Glutamatergic neuron (in vitro differentiated cells): ENCODE data around the gene LIF. TPM values are rescaled to one million over a fixed set of nuclear protein-coding genes. Genes with fewer than 3 reads are reported as not detected.

Source experiments
- DNase-seq: peaks from one replicate; pipeline ENCODE4 v3.0.0; 2022
- H3K27ac Mint-ChIP-seq: one replicate; pipeline ENCODE4 v1.8.0; 2020; ENCODE audit warnings: mild to moderate bottlenecking, mixed read lengths, inconsistent platforms; ENCODE audit not compliant: unreplicated experiment
- H3K27me3 Mint-ChIP-seq: one replicate; pipeline ENCODE4 v1.8.0; 2020; ENCODE audit warnings: mild to moderate bottlenecking, moderate library complexity, mixed read lengths, inconsistent platforms; ENCODE audit not compliant: unreplicated experiment
- H3K36me3 Mint-ChIP-seq: one replicate; pipeline ENCODE4 v1.8.0; 2020; ENCODE audit warnings: mild to moderate bottlenecking, mixed read lengths, inconsistent platforms; ENCODE audit not compliant: unreplicated experiment
- H3K4me1 Mint-ChIP-seq: one replicate; pipeline ENCODE4 v1.8.0; 2020; ENCODE audit warnings: mild to moderate bottlenecking, low read depth, mixed read lengths, inconsistent platforms; ENCODE audit not compliant: unreplicated experiment
- H3K4me3 Mint-ChIP-seq: one replicate; pipeline ENCODE4 v1.8.0; 2020; ENCODE audit warnings: mild to moderate bottlenecking, mixed read lengths, inconsistent platforms; ENCODE audit not compliant: unreplicated experiment
- H3K9me3 Mint-ChIP-seq: one replicate; pipeline ENCODE4 v1.8.0; 2020; ENCODE audit warnings: mild to moderate bottlenecking, moderate library complexity, mixed read lengths, inconsistent platforms; ENCODE audit not compliant: unreplicated experiment
- CTCF ChIP-seq: fragments of 200-600 bp; sonication (generic); IDR thresholded peaks from one replicate; pipeline ENCODE4 v1.5.0; 2021; ENCODE audit not compliant: partially characterized antibody, unreplicated experiment
- total RNA-seq: library from RNA; stranded (reverse); fragmentation: NEBNext Ultra II Directional; extraction: Animal tissue kit (Norgen Biotek cat#: 25700); gene quantifications from one replicate; pipeline ENCODE4 v1.2.1, GENCODE V29; 2021; ENCODE audit not compliant: unreplicated experiment

LIF gene
- total RNA-seq, 1 donor from 2014 or later = 0.29 TPM

- no peak for TF ChIP-seq CTCF
- H3K4me1 Mint-ChIP-seq = no peaks in the 10 kb centered on the region
- H3K27me3 Mint-ChIP-seq = peaks cover 5% of the 10 kb centered on the region
- H3K27ac Mint-ChIP-seq = no peak overlapping the region
- peaks cover 2% of the 10 kb centered on the region for H3K9me3 Mint-ChIP-seq
- no peaks in the 10 kb centered on the region for H3K36me3 Mint-ChIP-seq
- H3K4me3 Mint-ChIP-seq = no peak overlapping the region
- no peak for DNase-seq
These were observed 21.1 kb upstream of the LIF start for GRCh38 chr22:30267382-30268302.

- TF ChIP-seq CTCF = no peak
- H3K27ac Mint-ChIP-seq = no peak within 1 kb of the TSS
- DNase-seq = no peak
- H3K4me1 Mint-ChIP-seq = peaks cover 2% of the 10 kb centered on the region
- peaks cover 6% of the 10 kb centered on the region for H3K27me3 Mint-ChIP-seq
- peaks cover 2% of the 10 kb centered on the region for H3K9me3 Mint-ChIP-seq
- H3K4me3 Mint-ChIP-seq = no peak within 1 kb of the TSS
- no peaks in the 10 kb centered on the region for H3K36me3 Mint-ChIP-seq
These were observed 20.2 kb upstream of the LIF start, which contains the start of gene OSM for GRCh38 chr22:30266445-30267381. Gene OSM, minus strand, starts transcription at chr22:30266851. Its CDS starts 52 bp downstream, at chr22:30266799.

- no peak overlapping the region for H3K27ac Mint-ChIP-seq
- no peak for DNase-seq
- H3K36me3 Mint-ChIP-seq = no peaks in the 10 kb centered on the region
- H3K4me1 Mint-ChIP-seq = peaks cover 4% of the 10 kb centered on the region
- no peak overlapping the region for H3K4me3 Mint-ChIP-seq
- peaks cover 2% of the 10 kb centered on the region for H3K9me3 Mint-ChIP-seq
- H3K27me3 Mint-ChIP-seq = peaks cover 6% of the 10 kb centered on the region
- no peak for TF ChIP-seq CTCF
These were observed 19.4 kb upstream of the LIF start for GRCh38 chr22:30265823-30266444.

- H3K27ac Mint-ChIP-seq = no peak overlapping the region
- H3K4me3 Mint-ChIP-seq = no peak overlapping the region
These were observed 18.7 kb upstream of the LIF start for GRCh38 chr22:30265131-30265720.

More at GRCh38 chr22:30265131-30265720, 18.7 kb upstream of the LIF start:
- no peak for TF ChIP-seq CTCF
- H3K9me3 Mint-ChIP-seq = peaks cover 2% of the 10 kb centered on the region
- DNase-seq = no peak
- H3K27me3 Mint-ChIP-seq = peaks cover 9% of the 10 kb centered on the region
- no peaks in the 10 kb centered on the region for H3K36me3 Mint-ChIP-seq
- H3K4me1 Mint-ChIP-seq = peaks cover 4% of the 10 kb centered on the region
